HL-60 (cell line): ENCODE data around the gene BEX2.

Source experiments
- DNase-seq, 2 experiments: peaks; one replicate each; pipeline ENCODE4 v3.0.0-alpha.2; 2010 to 2020; ENCODE audit warnings: low read depth in 1 of 2, low spot score in 1 of 2
- H3K27ac ChIP-seq: fragments of 250-450 bp; sonication (Bioruptor Pico); replicated peaks from 2 replicates; pipeline ENCODE4 v1.5.1; 2020; ENCODE audit warnings: mild to moderate bottlenecking, moderate library complexity
- H3K27me3 ChIP-seq: fragments of 250-450 bp; sonication (Bioruptor Pico); 2 replicates; pipeline ENCODE4 v1.5.1; 2021; ENCODE audit warnings: mild to moderate bottlenecking, moderate library complexity; ENCODE audit not compliant: insufficient read depth, poor library complexity, severe bottlenecking
- H3K4me3 ChIP-seq: replicated peaks from 2 replicates; pipeline ENCODE4 v1.5.1; 2011; ENCODE audit warnings: mild to moderate bottlenecking, control low read depth, low read length; ENCODE audit not compliant: insufficient read depth
- GABPA ChIP-seq: IDR thresholded peaks from 2 replicates; pipeline ENCODE4 v1.6.1; 2012; ENCODE audit warnings: low read depth
- POLR2AphosphoS5 ChIP-seq: IDR thresholded peaks from 2 replicates; pipeline ENCODE4 v1.6.1; 2012; ENCODE audit warnings: low read depth
- SPI1 ChIP-seq: IDR thresholded peaks from 2 replicates; pipeline ENCODE4 v1.6.1; 2012; ENCODE audit warnings: low read depth, mild to moderate bottlenecking, borderline replicate concordance
- TF ChIP-seq, protein P1 (sequence below): IDR thresholded peaks from one replicate; pipeline ENCODE4 v1.5.1; 2011; ENCODE audit warnings: low read length, control low read depth, inconsistent platforms; ENCODE audit not compliant: insufficient read depth
- TF ChIP-seq, protein P2 (sequence below): IDR thresholded peaks from 2 replicates; pipeline ENCODE4 v1.6.1; 2012; ENCODE audit warnings: low read depth; ENCODE audit not compliant: insufficient replicate concordance

BEX2 gene

DNA sequence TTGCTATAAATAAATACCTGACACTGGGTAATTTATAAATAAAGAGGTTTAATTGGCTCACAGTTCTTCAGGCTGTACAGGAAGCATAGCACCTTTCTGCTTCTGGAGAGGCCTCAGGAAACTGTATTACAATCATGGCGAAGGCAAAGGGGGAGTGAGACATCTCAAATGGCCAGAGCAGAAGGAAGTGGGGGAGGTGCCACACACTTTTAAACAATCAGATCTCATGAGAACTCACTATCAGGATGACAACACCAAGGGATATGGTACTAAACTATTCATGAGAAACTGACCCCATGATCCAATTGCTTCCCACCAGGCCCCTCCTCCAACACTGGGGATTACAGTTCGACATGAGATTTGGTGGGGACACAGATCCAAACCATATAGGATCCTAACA lies 33.8 kb upstream of the BEX2 start:
- H3K27me3 ChIP-seq = peaks cover 4% of the 10 kb centered on the region

GRCh38 chrX:103343105-103343504 lies 32.3 kb upstream of the BEX2 start:
- DNase-seq = no peak
- Histone ChIP-seq H3K27ac (no peak overlapping the region), H3K4me3 (no peak overlapping the region), H3K27me3 (peaks cover 3% of the 10 kb centered on the region)
- TF ChIP-seq, protein P1, sequence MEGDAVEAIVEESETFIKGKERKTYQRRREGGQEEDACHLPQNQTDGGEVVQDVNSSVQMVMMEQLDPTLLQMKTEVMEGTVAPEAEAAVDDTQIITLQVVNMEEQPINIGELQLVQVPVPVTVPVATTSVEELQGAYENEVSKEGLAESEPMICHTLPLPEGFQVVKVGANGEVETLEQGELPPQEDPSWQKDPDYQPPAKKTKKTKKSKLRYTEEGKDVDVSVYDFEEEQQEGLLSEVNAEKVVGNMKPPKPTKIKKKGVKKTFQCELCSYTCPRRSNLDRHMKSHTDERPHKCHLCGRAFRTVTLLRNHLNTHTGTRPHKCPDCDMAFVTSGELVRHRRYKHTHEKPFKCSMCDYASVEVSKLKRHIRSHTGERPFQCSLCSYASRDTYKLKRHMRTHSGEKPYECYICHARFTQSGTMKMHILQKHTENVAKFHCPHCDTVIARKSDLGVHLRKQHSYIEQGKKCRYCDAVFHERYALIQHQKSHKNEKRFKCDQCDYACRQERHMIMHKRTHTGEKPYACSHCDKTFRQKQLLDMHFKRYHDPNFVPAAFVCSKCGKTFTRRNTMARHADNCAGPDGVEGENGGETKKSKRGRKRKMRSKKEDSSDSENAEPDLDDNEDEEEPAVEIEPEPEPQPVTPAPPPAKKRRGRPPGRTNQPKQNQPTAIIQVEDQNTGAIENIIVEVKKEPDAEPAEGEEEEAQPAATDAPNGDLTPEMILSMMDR = peak; percentile 8
- TF ChIP-seq, protein P2, sequence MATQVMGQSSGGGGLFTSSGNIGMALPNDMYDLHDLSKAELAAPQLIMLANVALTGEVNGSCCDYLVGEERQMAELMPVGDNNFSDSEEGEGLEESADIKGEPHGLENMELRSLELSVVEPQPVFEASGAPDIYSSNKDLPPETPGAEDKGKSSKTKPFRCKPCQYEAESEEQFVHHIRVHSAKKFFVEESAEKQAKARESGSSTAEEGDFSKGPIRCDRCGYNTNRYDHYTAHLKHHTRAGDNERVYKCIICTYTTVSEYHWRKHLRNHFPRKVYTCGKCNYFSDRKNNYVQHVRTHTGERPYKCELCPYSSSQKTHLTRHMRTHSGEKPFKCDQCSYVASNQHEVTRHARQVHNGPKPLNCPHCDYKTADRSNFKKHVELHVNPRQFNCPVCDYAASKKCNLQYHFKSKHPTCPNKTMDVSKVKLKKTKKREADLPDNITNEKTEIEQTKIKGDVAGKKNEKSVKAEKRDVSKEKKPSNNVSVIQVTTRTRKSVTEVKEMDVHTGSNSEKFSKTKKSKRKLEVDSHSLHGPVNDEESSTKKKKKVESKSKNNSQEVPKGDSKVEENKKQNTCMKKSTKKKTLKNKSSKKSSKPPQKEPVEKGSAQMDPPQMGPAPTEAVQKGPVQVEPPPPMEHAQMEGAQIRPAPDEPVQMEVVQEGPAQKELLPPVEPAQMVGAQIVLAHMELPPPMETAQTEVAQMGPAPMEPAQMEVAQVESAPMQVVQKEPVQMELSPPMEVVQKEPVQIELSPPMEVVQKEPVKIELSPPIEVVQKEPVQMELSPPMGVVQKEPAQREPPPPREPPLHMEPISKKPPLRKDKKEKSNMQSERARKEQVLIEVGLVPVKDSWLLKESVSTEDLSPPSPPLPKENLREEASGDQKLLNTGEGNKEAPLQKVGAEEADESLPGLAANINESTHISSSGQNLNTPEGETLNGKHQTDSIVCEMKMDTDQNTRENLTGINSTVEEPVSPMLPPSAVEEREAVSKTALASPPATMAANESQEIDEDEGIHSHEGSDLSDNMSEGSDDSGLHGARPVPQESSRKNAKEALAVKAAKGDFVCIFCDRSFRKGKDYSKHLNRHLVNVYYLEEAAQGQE = no peak

More for the DNA sequence above, 33.8 kb upstream of the BEX2 start:
- no peak overlapping the region for H3K4me3 ChIP-seq
- no peak overlapping the region for H3K27ac ChIP-seq
- DNase-seq = no peak
- TF ChIP-seq SPI1 (no peak), GABPA (no peak), POLR2AphosphoS5 (no peak)
- TF ChIP-seq, protein P2 = no peak
- TF ChIP-seq, protein P1 = no peak

DNA sequence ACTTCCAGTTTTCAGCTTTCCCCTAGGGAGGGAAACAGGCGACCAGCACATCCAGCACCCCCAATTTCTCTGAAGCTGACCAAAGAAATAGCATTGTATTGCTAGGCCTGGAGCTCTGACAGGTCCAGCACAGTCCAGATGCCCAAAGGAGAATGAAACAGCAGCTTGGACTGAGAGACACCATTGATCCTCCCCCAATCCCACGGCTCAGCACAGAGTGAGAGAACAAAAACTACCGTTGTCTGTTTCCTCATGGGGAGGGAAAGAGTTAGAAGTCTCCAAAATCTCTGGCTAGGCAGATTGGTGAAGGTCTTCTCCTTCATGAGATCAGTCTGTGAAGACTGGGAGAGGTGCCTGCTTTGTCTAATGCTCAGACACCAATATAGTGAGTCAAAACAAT lies 27.9 kb upstream of the BEX2 start:
- Histone ChIP-seq H3K4me3 (no peak overlapping the region), H3K27ac (no peak overlapping the region), H3K27me3 (peaks cover 7% of the 10 kb centered on the region)
- no peak for TF ChIP-seq GABPA
- DNase-seq = no peak

DNA sequence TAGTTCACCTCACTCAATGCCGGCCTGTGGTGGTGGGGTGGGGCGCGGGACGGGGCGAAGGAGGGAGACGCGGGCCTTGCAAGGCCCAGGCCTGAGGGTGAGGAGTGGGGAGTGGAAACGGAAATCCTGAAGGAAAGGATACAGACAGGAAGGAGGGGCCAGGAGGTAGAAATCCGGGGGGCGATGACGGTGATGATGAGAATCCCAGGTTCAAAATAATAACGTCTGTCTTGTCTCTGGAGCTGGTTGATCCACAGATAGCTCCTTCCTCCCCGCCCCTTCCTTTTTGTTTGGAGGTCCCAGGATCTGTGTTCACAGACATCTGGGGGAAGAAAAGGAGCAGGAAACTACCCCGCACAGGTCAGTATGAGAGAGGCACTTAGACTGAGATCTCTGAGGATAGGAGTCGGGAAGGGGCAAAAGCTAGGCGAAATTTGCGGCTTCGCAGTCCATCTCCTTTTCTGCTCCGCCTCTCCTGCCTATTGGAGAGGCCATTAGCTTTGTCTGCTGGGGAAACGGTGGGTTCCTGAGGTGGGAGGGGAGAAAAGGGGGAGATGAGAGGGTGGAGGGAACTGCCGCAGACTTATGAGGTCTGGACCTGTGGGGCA lies 20.0 kb upstream of the BEX2 start:
- Histone ChIP-seq H3K27ac (no peak overlapping the region), H3K27me3 (peaks cover 19% of the 10 kb centered on the region), H3K4me3 (no peak overlapping the region)
- DNase-seq = no peak
- TF ChIP-seq POLR2AphosphoS5 = no peak
- no peak for TF ChIP-seq GABPA
- TF ChIP-seq, protein P2 = no peak
- no peak for TF ChIP-seq SPI1
- TF ChIP-seq, protein P1 = no peak
